ENCODE results near the gene C7orf33.
"Not testable (repeated sequence)": the region's sequence is repeated elsewhere in the genome, so short reads cannot be mapped to it uniquely, and the experiment has no call there.

C7orf33 gene

DNA sequence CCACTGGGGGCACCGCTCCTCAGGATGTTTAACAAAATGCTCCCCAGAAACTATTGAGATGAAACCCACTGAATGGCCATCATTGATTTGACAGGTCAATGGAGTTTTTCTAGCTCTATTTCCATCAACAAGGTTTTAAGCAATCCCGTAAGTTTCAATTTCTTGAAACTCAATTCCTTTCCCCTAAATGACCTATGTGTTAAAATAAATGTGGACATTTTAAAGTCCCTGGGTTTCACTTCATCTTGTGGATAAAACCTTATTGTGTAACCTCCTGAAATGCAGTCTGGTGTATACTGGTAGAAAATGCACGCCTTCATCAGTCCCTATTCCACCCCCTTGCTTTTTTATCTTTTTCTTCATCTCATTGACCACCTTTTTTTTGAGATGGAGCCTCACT, 8.9 kb upstream of the C7orf33 start:
- DNase-seq: peak; percentile 79 to 99 (median 93)

DNA sequence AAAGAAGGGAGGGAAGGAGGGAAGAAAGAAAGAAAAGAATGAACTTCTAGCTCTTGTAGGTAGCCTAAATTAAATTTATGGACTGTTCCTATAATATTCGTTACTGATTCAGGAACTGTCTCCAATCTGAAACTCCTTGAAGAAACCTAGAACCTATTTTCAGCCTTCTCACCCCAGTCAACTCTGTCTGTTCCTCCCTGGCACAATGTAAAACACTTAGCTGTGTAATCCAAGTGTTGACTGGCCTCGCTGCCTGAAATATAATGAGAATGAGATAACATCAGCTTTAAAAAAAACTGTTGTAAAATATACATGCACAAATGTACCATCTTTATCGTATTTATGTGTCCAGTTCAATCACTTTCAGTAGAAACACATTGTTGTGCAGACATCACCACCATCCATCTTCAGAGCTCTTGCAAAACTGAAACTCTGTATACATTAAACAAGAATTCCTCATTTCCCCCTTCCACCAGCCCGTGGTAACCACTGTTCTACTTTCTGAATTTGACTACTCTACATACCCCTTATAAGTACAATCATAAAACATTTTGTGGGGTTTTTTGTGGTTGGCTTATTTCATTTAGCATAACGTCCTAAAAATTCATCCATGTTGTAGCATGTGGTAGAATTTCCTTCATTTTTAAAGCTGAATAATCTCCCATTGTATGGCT, 6.3 kb upstream of the C7orf33 start:
- DNase-seq: peak; percentile 51 to 79 (median 67)

DNA sequence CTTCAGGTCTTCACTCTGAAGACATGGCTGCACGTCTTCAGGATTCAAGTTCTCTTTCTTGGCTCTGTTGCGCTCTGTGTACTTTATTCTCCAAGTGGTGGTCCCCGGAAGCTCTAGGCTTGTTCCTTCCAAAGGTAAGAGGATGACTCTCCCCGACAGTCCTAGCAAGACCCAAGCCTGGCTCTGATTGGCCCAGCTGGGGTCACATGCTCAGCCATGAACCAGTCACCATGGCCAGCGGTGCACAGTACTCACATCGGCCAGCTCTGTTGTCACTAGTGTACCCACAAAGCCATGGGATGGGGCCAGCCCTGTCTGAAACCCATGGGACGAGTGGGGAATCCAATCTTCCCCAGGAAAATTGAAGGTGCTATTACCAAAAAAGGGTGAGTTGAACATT, 5.2 kb upstream of the C7orf33 start:
- DNase-seq: no peak

DNA sequence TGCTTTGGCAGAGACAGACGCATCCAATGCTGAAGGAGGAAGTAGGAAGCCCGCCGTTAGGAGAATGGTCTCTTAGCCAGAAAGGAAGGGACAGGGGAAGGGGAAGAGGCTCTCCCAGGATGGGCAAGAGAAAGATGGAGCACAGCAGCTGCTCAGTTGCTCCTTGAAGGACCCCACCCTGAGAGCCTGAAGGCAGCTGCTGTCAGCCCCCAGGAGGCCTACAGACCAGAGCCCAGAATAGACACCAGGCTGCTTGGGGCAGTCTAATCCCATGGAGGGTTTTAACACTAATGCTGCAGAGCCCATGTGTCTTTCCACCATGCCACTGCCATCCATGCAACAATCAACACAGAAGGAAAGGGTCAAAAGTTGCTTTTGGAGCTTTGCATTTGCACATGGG, 3.5 kb upstream of the C7orf33 start:
- DNase-seq: no peak

DNA sequence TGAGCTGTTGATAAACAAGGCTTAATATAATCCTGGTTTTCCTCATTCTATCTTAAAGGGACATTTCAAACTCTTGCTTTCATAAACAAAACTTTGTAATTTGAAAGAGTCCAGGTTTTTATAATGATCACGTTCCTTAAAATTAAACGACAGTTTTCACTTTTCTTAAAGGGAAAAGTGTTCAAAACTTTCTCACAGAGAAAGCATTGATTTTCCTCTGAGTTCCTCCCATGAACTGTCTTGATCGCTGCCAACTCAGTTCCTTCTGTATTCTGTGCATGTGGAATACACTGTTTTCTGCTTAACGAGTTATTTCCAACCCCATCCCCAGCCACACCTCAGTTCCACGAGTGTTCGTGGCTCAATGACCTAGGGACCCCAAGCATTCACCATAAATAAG, 2.4 kb upstream of the C7orf33 start:
- no peak for DNase-seq

DNA sequence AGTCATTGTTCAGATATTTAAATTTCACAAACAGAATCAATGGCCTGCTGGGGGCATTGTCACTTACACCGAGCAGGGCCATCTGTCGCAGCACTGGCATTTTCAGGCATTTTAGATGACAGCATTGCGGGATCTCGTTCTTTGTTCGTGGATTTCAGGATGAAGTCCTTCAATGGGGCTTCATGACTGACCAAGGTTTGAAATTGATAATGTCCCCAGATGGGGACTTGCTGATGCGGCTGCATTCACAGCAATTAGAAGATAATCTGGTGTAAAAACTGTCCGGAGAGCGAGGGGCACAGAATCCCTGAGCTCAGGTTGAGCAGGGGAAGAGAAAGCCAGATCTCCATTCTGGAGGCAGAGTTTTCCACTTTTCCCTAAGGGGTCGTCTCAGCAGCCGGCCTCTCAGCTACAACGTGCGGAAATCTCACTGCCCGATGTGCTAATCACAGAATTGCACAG, 1.9 kb upstream of the C7orf33 start:
- no peak for DNase-seq

DNA sequence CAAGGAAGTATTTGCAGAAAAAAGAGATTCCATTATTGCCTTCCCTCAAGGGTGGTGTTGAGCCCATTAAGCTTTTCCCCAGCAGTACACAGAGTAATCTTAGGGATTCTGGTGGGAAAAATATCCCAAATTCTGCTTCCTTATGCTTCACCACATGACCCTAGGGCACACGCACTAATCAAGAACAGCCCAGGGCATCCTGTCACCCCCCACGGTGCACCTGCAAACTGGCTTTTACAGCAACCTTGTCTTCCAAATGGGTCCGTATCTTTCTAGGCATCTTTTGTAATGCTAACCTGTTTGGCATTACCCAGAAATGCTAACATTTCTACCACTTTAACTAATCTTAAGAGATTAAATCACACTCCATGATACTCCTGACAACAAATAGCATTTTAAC, 926 bp upstream of the C7orf33 start:
- DNase-seq: no peak

DNA sequence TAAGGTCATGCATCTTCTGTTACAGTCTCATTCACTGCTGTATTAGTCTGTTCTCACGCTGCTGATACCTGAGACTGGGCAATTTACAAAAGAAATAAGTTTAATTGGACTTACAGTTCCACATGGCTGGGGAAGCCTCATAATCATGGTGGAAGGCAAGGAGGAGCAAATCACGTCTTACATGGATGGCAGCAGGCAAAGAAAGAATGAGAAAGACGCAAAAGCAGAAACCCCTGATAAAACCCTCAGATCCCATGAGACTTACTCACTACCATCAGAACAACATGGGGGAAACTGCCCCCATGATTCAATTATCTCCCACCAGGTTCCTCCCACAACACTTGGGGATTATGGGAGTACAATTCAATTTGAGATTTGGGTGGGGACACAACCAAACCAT, 5.8 kb downstream of the C7orf33 start:
- DNase-seq: not testable (repeated sequence)

DNA sequence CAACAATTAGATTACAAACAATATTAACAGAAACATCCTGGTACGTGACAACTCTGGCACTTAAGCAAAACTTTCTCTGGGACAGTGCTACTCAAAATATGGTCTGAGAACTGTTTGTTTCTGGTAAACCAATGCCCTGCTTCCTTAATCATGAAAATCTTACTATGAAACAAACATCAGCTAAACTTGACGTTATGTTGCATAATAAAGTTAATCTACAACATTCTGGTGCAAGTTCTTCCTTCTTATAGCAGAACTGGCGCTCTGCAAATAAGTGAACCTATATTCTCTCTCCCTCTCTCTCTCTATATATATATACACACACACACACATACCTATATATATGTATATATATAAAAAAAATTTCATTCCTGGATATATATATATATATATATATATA, 7.8 kb downstream of the C7orf33 start:
- DNase-seq: no peak

DNA sequence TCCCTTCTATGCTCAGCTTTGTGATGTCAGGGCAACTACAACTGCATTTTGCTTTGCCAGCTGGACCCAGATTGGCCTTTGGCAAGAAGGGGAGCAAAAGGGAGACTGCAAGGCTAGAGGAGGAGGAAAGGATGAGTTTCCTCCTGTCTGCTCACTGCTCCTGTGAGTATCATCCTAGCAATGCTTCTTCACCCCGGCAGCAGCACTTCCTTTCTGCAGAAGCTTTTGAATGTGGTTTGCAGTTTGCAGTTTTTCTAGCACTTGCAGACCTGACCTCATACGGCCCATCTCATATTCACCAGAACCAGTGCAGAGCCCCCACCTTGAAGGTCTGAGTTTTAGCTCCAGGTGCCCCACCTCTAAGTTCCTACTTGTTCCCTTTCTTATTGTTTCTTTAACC, 14.8 kb downstream of the C7orf33 start:
- DNase-seq: no peak

DNA sequence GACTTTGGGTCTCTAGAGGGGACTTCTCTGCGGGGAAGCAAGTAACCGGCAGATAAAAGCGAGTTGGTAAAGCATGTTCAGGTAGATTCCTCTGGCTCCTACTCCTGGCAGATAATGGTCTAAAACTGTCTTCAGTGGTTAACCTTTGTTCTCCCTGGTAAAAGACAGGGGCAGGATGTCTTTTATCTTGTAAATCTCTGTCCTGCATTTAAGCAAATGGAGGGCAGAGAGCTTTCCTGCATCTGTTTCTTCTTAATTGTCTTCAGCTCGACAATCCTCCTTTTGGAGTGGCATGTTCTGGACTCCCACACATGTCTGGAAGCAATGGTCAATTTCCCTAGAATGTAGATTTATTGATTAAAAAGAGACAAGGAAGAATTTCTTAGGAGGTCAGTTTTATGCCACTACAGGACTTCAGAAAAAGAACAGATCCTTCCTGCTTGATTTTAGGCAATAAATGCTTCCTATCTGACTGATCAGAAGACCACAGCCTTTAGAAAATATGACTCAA, 16.6 kb downstream of the C7orf33 start:
- DNase-seq: no peak

DNA sequence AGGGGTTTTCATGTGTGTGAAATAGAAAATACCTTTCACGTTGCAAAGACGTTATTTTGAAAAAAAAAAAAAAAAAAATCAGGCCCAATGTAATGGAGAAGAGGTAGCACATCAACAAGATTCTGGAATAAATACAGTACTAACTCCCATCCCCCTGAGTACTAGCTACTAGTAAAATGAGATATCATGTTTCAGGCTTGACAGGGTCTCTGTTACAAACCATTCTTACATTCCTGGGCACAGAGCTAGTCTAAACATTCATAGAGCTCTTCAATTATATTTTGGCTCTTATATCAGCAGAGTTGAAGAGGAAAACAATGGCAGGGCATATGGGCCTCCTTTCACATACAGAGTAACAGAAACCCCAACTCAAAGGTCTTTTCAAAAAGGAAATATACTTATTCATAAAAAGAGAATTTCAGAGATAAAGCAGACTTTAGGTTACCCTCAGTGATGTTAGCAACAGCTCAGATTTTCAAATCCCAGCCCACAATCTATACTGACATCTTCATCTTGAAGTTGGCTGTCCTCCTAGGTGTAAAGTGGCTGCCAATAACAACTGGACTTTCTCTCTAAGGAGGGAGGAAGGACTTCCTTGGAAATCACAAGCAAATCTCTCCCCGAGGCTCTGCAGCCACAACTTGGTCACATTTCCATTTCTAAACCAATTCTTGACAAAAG, 18.6 kb downstream of the C7orf33 start:
- DNase-seq: no peak

DNA sequence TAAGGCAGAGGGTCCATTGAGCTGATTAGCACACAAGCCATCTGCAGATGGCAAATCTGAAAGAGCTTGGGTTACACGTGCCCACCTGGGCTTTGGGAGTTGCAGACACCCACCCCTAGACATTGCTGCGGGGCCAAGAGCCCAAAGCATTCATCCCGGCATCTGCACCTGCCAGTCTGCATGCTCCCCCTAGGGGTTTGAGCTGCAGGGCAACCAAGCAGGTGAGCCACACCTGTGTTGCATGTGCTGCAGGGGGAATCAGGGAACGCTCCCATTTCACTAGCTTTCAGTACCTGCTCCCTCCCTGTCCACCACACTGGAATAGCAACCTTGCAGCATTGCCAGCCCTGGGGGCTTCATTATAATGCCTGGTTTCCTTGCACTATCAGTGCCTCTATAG, 21.1 kb downstream of the C7orf33 start:
- no peak for DNase-seq

DNA sequence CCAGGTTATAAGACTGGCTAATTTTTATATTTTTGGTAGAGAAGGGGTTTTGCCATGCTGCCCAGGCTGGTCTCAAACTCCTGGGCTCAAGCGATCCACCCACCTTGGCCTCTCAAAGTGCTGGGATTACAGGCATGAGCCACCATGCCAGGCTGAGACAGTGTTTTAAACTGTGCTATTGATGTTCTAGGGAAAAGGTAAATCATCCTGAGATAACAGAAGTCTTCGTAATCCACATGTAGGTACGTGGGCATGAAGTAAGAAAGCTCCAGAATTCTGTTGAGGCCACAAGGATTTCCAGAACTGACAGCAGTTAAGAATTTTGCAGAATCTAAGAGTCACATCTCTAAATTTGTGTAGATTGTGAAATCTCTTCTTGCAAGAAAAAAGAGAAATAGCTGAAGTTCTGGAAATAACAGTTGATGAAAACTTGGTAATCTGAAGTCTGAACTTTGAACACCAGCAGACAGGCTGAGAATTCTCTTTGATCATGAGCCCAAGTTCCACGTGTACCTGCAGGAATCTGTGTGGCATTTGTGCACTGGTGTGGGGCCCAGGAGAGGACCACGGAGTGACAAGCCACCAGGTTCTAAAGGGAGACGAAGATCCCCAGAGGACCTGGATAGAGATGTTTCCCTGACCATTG, 24.6 kb downstream of the C7orf33 start:
- peak; percentile 26 to 65 (median 62) for DNase-seq

DNA sequence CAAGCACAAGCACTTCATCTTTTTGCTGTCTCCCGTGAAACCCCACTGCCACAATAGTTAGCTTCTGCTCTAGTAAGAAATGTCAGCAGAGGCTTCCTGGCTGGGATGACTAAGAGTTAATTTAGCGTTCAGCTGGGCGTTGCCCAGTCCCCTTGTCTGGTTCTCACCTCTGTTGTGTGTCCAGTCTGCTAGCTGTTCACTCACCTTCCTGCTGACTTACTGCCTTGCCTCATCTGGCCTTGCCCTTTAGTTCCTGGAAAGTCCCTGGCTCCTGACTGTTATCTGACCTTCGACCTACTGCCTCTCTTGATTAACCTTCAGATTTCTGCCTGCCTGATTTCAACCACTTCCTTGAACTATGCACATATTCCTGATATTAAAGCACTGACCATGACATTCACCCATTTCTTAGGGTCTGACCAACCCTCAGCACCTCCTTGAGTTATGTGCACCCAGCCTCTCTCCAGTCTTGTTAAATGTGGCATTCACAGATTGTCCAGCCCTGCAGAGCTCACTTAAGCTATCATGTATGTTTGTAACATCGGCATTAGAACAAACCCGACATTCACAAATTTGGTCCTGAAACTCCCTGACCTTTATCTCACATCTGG, 30.3 kb downstream of the C7orf33 start:
- peak; percentile 50 to 60 (median 55) for DNase-seq

DNA sequence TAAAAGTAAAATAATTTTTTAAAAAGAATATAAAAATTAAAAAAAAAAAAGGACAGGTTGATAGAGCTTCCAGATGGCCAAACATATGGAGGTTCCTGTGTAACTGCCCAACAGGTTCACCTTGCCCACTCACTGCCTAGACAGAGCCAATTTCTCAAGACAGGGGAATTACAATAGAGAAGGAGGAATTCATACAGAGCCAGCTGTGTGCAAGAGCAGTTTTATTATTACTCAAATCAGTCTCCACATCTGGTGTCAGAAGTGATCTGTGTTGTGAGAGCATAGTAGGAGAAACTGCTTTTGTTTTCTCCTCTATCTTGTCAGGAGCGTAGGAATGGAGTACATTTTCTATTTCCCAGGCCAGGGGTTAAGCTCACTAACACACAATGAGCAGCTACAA, 31.0 kb downstream of the C7orf33 start:
- peak; percentile 28 to 54 (median 50) for DNase-seq

DNA sequence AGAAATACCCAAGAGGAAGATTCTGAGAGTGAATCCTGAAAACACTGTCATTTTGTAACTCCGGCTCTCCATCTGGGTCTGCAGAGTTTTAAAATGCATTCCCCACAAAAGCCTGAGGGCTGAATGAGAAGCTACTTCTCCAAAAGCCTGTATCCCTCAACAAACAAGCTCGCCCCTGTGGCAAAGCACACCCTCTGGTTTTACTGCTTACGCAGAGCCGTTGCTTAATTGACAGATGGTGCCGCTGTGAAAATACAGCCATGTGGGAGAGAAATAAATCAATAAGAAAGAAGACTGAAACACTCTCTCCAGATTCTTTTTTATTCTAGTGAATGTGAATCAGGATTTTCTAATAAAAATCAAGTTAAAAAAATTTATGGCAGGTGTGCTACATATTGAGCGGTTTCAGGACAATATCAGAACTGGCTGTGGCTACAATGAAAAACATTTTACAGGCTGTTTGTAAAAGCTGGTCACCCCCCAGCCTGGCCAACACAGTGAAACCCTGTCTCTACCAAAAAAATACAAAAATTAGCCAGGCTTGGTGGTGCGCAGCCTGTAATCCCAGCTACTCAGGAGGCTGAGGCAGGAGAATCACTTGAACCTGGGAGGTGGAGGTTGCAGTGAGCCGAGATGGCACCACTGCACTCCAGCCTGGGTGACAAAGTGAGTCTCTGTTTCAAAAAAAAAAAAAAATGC, 32.5 kb downstream of the C7orf33 start:
- peak; percentile 60 to 68 (median 66) for DNase-seq

DNA sequence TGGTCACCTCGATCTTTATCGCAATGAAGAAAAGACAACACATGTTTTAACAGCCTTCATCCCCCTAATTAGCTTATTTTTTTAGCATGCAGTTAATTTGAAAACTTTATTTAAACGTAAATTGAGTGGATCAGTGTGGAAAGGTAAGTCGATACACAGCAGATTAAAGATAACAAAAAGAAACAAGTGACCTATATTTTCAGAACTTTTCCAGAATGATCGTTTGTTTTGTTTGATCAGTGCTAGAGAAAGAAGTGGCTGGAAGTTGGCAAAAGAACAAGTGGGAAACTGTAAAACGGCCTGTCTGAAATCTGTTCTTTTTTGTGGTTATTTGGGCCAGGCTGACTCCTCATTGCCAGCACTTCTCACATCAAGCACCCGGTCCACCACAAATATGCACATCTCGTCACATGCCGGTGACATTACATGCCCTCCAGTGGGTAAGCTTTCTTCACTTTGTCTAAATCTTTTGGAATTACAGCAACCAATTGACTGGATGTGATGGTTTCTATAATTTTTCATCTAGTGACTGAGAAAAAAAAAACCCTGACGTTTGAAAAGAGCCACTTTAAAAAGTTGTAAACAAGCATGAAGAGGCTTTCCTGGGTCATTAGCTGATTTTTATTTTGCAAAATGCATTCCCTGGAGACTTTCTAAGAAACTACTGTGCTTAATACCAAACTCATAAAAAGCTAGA, 33.2 kb downstream of the C7orf33 start:
- DNase-seq: peak; percentile 36 to 60 (median 48)

DNA sequence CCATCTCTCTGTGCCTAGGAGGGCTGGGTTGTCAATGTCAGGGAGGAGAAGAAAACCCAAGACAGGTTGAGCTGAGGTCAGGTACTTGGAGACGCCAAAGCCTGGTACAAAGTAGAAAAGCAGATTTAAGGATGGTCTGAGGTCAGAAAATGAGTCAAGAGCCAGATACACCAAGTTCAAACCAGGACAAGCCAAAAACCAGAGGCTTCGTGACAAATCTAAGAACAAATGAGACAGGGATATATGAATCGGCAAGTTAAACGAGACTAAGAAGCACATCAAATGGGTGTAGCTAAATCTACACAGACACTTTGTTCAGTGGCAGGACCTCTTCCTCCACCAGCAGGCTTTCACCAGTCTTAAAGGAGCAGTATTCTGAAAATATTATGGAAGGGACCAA, 34.2 kb downstream of the C7orf33 start:
- DNase-seq: no peak

DNA sequence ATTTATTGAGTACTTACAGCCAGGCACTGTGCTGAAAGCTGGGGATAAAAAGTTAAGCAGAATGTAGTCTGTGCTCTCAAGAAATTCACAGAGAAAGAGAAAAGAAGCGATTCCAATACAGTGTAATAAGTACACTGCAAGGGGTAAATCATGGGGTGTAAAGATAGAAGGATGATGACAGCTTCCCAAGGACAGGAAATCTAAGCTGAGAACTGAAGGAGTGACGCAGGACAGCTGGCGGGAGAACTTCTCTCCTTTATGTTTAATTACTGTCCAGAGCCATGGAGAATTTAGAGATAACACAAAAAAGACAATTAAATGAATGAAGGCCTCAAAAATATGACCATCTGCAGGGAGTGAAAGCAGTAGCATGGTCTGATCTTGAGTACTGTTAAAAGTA, 34.8 kb downstream of the C7orf33 start:
- no peak for DNase-seq

DNA sequence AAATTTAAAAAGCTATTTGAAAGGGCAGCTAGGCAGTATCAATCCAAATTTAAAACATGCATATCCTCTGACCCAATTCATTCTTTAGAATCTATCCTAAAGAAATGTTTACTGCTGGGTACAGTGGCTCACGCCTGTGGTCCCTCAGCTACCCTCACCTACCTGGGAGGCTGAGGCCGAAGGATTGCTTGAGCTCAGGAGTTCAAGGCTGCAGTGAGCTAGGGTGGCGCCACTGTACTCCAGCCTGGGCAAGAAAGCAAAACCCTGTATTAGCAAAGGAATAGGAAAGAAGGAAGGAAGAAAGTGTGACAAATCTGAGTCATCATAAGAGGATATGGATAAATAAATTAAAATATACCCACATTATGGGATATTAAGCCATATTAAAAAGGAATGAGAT, 36.3 kb downstream of the C7orf33 start:
- peak in 1 of 3 donors; percentile 13 for DNase-seq

DNA sequence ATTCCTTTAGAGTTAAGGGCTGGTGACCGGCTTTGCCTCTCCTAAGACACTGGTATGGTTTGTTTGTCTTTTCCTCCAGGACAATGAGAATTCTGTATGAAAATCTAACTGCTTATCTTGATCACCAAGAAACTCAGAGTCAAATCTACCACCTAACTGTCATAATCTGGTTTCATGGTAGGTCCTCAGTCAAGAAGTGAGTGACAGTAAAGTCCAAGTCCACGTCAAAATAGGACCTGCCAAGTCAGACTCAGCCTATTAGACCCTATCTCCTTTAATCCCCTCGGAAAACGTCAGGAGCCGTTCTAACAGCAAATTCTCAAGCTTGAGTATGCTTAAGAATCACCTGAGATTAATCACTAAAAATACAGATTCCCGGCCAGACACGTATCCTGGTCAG, 37.4 kb downstream of the C7orf33 start:
- DNase-seq: no peak
